Fibroblast of the aortic adventitia (primary cell): ENCODE measurements around the gene TRMU. TPM values are rescaled to one million over a fixed set of nuclear protein-coding genes. Genes with fewer than 3 reads are reported as not detected.

ENCODE experiments used
- DNase-seq: peaks from one replicate; pipeline ENCODE4 v3.0.0-alpha.2; 2010; ENCODE audit warnings: low read depth
- H3K4me3 ChIP-seq: 2 replicates; pipeline ENCODE4 v1.5.1; 2011; ENCODE audit warnings: low read depth, mild to moderate bottlenecking, control low read depth, low read length, moderate library complexity
- total RNA-seq: library from RNA; depleted of rRNA; stranded (reverse); fragments of >200 nt; gene quantifications from 2 replicates; pipeline ENCODE4 v1.2.3, GENCODE V29; 2012; ENCODE audit warnings: low replicate concordance
- TF ChIP-seq, protein P1 (sequence below): IDR thresholded peaks from 2 replicates; pipeline ENCODE4 v1.5.1; 2011; ENCODE audit warnings: mild to moderate bottlenecking, low read length, control low read depth, inconsistent platforms; ENCODE audit not compliant: insufficient read depth

Gene TRMU
- total RNA-seq, 1 donor: 23.1 TPM

DNA sequence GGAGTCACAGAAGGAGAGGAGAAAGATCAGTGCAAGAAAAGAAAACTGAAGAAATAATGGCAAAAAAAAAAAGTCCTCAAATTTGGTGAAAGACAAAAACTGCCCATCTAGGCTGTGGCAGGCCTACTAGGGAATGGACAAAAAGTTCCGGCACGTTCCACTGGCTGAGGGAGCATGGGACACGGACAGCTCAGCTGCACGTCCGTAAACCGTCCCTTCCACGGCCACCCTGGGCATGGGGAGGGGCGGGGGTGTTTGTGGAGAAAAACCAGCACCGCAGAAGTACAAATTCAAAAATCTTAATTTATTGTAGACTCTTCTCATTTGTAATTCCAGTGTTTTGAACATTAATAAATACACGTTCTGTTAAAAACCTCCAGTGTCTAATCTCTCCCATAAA is 25.4 kb downstream of the TRMU start:
- TF ChIP-seq, protein P1, sequence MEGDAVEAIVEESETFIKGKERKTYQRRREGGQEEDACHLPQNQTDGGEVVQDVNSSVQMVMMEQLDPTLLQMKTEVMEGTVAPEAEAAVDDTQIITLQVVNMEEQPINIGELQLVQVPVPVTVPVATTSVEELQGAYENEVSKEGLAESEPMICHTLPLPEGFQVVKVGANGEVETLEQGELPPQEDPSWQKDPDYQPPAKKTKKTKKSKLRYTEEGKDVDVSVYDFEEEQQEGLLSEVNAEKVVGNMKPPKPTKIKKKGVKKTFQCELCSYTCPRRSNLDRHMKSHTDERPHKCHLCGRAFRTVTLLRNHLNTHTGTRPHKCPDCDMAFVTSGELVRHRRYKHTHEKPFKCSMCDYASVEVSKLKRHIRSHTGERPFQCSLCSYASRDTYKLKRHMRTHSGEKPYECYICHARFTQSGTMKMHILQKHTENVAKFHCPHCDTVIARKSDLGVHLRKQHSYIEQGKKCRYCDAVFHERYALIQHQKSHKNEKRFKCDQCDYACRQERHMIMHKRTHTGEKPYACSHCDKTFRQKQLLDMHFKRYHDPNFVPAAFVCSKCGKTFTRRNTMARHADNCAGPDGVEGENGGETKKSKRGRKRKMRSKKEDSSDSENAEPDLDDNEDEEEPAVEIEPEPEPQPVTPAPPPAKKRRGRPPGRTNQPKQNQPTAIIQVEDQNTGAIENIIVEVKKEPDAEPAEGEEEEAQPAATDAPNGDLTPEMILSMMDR: no peak
- no peak overlapping the region for H3K4me3 ChIP-seq
- no peak for DNase-seq

DNA sequence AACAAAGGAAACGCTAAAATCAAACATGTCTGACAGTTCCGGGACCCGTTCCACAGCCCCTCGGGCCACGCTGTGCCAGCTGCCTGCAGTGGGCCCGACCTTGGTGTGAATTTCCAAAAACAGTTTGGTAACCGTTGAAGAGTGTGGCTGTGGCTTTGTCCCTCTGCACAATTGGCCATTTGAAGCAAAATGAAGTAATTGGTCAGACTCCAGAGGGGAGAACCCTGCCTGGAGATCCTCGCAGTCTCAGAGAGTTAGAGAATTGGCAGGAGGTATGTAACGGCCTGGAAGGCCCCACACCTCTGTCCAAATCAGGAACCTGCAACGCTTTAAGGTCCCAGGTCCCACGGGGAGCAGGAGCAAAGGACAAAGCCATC is 26.3 kb downstream of the TRMU start:
- no peak overlapping the region for H3K4me3 ChIP-seq
- DNase-seq: no peak
- TF ChIP-seq, protein P1: no peak

DNA sequence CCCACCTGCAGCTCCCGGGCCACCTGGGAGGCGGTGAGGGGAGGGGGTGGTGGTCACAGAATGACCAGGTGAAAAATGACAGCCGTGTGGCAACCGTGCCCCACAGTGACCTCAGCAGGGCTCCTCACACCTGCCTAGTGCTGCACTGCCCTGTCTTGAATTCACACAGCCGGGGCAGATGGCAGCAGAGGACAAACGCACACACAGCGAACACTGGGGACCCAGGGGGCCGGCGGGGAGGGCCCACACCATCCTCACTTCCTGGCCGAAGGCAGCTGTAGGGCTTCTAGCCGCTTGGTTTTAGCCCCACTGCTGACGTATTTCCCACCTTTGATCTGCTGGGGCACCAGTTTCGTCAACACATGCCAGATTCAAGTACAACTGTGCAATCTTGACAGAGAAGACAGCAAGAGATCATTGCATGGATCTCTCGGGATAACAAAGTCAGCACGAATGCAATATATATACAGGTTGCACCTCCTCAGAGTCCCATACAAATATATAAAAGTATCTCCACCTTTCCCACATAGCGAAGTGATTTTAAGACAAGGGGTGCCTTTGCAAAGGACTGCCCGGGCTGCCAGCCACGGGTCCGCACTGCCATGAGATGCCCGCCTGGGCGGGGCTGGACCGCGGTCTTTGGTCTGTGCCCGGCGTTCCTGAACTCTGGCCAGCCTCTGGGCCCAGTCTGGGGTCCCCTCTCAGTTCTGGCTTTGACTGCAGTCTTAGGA is 26.9 kb downstream of the TRMU start:
- no peak overlapping the region for H3K4me3 ChIP-seq
- no peak for DNase-seq
- TF ChIP-seq, protein P1: no peak

DNA sequence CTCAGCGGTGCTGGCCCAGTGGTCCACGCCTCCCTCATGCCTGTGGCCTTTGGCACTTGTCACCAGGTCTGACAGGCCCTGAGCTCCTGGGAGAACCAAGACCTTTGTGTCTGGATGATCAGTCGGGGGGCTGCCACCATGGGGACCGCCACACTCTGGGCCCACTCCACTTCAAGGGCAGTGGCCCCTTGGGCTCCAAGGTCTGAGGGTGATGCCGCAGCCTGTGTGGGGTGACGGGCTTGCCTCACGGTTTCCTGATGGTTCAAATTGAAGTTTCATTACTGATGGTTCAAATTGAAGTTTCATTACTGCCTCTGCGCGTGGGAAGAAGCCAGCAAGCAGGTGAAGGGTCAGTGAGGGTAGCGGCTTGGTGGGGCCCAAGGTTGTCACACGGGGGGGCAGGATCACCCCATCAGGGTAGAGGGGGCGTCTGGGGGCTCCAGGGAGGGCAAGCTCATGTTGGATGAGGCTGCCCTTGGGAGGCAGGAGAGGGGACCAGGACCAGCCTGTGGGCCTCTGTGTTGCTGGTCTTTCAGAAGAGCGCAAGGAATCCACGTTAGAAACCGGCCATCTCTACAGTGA is 27.5 kb downstream of the TRMU start:
- TF ChIP-seq, protein P1: no peak
- no peak for DNase-seq
- no peak overlapping the region for H3K4me3 ChIP-seq

DNA sequence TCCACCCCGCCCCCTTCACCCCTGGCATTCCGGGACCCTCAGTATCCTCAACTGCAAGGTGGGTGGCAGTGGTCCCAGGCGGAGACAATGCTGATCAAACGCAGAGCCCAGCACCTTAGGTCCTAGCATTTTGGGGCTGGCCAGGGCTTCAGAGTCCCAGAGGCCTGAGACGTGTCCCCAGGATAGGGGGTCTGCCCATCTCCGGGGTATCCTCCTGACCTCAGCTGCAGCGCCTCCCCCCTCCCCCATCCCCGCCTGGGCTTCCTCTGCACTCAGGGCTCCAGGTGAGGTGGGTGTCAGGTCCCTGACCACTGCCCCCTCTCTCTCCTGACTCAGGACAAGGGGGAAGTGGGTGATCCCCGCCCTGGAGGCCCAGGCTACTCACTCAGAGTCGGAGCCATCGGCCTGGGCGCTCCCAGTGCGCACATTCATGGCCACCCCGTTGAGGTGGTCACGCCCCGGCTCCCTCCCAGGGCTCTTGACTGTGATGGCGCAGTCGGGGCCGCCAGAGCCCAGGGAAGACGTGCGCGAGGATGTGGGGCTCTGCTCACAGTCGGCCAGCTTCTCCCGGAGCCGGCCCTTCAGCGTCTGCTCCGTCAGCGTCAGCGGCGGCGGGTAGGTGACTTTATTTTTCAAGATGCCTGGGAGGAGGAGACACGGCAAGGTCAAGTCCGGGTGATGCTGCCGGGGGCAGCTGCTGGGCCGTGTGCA is 28.3 kb downstream of the TRMU start:
- no peak for DNase-seq
- no peak overlapping the region for H3K4me3 ChIP-seq
- TF ChIP-seq, protein P1: no peak

DNA sequence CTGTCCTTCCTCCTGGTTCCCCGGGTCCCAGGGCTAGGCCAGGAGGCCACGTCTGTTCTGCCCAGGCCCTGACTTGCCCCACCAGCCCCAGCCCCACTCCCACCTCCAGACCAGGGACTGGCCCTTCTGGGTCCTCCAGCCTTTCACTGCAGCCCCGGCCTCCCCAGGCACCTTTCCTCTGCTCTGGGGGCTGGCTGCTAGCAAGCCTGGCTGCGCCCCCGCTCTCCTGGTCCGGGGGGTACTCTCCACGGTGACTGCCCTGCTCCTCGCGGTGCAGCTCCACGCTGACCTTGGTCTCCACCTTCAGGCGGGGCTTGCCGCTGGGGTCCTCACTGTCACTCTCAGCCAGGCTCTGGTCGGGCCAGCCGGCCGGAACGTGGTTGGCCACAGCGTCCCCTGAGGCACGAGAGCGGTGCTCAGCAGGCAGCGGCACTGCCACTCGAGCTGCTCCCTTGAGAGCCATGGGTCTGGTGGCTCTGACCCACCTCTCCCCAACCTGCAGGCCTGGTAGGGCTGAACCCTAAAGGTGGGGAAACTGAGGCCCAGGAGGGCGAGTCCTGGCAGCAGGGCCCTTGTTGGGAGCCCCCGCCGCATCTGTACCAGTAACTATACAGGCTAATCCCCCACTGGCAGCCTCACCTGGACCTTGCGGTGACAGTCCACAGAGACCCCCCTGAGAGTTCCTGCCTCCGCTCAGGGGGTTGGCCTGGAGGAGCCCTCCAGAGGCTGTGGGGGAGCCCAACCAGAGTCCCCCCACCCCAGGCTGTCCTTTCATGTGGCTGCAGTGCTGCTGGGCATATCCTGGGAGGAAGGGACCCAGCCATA is 29.0 kb downstream of the TRMU start:
- H3K4me3 ChIP-seq: no peak overlapping the region
- no peak for DNase-seq
- TF ChIP-seq, protein P1: no peak
